HEK293 (cell line): ENCODE measurements around the gene HOTAIR.

Experiments
- CTCF ChIP-seq: fragments of 450-650 bp; formaldehyde crosslinking; IDR thresholded peaks from 2 replicates; pipeline ENCODE4 v1.5.1; 2016; ENCODE audit warnings: missing biosample characterization, missing genetic modification characterization
- GLIS1 ChIP-seq: fragments of 450-650 bp; formaldehyde crosslinking; IDR thresholded peaks from 2 replicates; pipeline ENCODE4 v1.5.1; 2016; ENCODE audit warnings: missing biosample characterization, missing genetic modification characterization
- OSR2 ChIP-seq: fragments of 450-650 bp; formaldehyde crosslinking; IDR thresholded peaks from 2 replicates; pipeline ENCODE4 v1.5.1; 2016; ENCODE audit warnings: missing biosample characterization, missing genetic modification characterization
- PRDM2 ChIP-seq: fragments of 450-650 bp; formaldehyde crosslinking; IDR thresholded peaks from 2 replicates; pipeline ENCODE4 v1.5.1; 2016; ENCODE audit warnings: missing biosample characterization, missing genetic modification characterization, borderline replicate concordance
- REST ChIP-seq: fragments of 450-650 bp; formaldehyde crosslinking; IDR thresholded peaks from 2 replicates; pipeline ENCODE4 v1.5.1; 2016; ENCODE audit warnings: missing biosample characterization, missing genetic modification characterization
- WT1 ChIP-seq: fragments of 450-650 bp; formaldehyde crosslinking; IDR thresholded peaks from 2 replicates; pipeline ENCODE4 v1.5.1; 2016; ENCODE audit warnings: missing biosample characterization, missing genetic modification characterization
- ZBTB1 ChIP-seq: fragments of 450-650 bp; formaldehyde crosslinking; IDR thresholded peaks from 2 replicates; pipeline ENCODE4 v1.5.1; 2016; ENCODE audit warnings: missing biosample characterization, missing genetic modification characterization
- ZBTB20 ChIP-seq: fragments of 450-650 bp; formaldehyde crosslinking; IDR thresholded peaks from 2 replicates; pipeline ENCODE4 v1.5.1; 2016; ENCODE audit warnings: missing biosample characterization, missing genetic modification characterization
- ZBTB7A ChIP-seq: fragments of 450-650 bp; formaldehyde crosslinking; IDR thresholded peaks from 2 replicates; pipeline ENCODE4 v1.5.1; 2016; ENCODE audit warnings: low read depth, missing biosample characterization, missing genetic modification characterization
- ZFHX2 ChIP-seq: fragments of 450-650 bp; formaldehyde crosslinking; conservative IDR thresholded peaks from 2 replicates; pipeline ENCODE4 v1.5.1; 2016; ENCODE audit warnings: missing biosample characterization, missing genetic modification characterization
- ZNF157 ChIP-seq: fragments of 450-650 bp; formaldehyde crosslinking; IDR thresholded peaks from 2 replicates; pipeline ENCODE4 v1.5.1; 2016; ENCODE audit warnings: missing biosample characterization, missing genetic modification characterization
- ZNF239 ChIP-seq: fragments of 450-650 bp; formaldehyde crosslinking; IDR thresholded peaks from 2 replicates; pipeline ENCODE4 v1.5.1; 2016; ENCODE audit warnings: missing biosample characterization, missing genetic modification characterization
- ZNF302 ChIP-seq: fragments of 450-650 bp; formaldehyde crosslinking; IDR thresholded peaks from 2 replicates; pipeline ENCODE4 v1.5.1; 2016; ENCODE audit warnings: missing biosample characterization, missing genetic modification characterization, low read depth
- ZNF335 ChIP-seq: fragments of 450-650 bp; formaldehyde crosslinking; conservative IDR thresholded peaks from 2 replicates; pipeline ENCODE4 v1.5.1; 2016; ENCODE audit warnings: missing biosample characterization, missing genetic modification characterization
- ZNF394 ChIP-seq: fragments of 450-650 bp; formaldehyde crosslinking; IDR thresholded peaks from 2 replicates; pipeline ENCODE4 v1.5.1; 2016; ENCODE audit warnings: missing biosample characterization, missing genetic modification characterization, mild to moderate bottlenecking, moderate library complexity, borderline replicate concordance
- ZNF449 ChIP-seq: fragments of 450-650 bp; formaldehyde crosslinking; IDR thresholded peaks from 2 replicates; pipeline ENCODE4 v1.5.1; 2017; ENCODE audit warnings: missing biosample characterization, mild to moderate bottlenecking, missing genetic modification characterization, moderate library complexity
- ZNF521 ChIP-seq: fragments of 450-650 bp; formaldehyde crosslinking; IDR thresholded peaks from 2 replicates; pipeline ENCODE4 v1.5.1; 2017; ENCODE audit warnings: missing biosample characterization, mild to moderate bottlenecking, missing genetic modification characterization
- ZNF571 ChIP-seq: fragments of 450-650 bp; formaldehyde crosslinking; IDR thresholded peaks from 2 replicates; pipeline ENCODE4 v1.5.0; 2017; ENCODE audit warnings: missing biosample characterization, missing genetic modification characterization
- ZNF600 ChIP-seq: fragments of 450-650 bp; formaldehyde crosslinking; IDR thresholded peaks from 2 replicates; pipeline ENCODE4 v1.5.1; 2016; ENCODE audit warnings: missing biosample characterization, missing genetic modification characterization
- ZNF658 ChIP-seq: fragments of 450-650 bp; formaldehyde crosslinking; IDR thresholded peaks from 2 replicates; pipeline ENCODE4; 2016; ENCODE audit warnings: missing biosample characterization, missing genetic modification characterization
- ZNF660 ChIP-seq: fragments of 450-650 bp; IDR thresholded peaks from 2 replicates; pipeline ENCODE4 v1.5.1; 2018; ENCODE audit warnings: missing biosample characterization, mild to moderate bottlenecking, missing genetic modification characterization
- ZNF692 ChIP-seq: fragments of 450-650 bp; formaldehyde crosslinking; IDR thresholded peaks from 2 replicates; pipeline ENCODE4 v1.5.1; 2016; ENCODE audit warnings: missing biosample characterization, missing genetic modification characterization
- ZNF791 ChIP-seq: fragments of 450-650 bp; formaldehyde crosslinking; IDR thresholded peaks from 2 replicates; pipeline ENCODE4 v1.5.1; 2016; ENCODE audit warnings: missing biosample characterization, missing genetic modification characterization
- ZSCAN30 ChIP-seq: fragments of 450-650 bp; IDR thresholded peaks from 2 replicates; pipeline ENCODE4 v1.5.1; 2018; ENCODE audit warnings: missing biosample characterization, mild to moderate bottlenecking, missing genetic modification characterization, moderate library complexity
- ZXDB ChIP-seq: fragments of 450-650 bp; formaldehyde crosslinking; IDR thresholded peaks from 2 replicates; pipeline ENCODE4 v1.5.1; 2016; ENCODE audit warnings: missing biosample characterization, missing genetic modification characterization

Gene HOTAIR

GRCh38 chr12:54009171-54010052 lies 34.7 kb upstream of the HOTAIR start (continued):
- TF ChIP-seq REST (tag by site-specific recombination) (0 out of 2 replicates have a peak, but pooled peaks have one; percentile 24), PRDM2 (tag by site-specific recombination) (no peak), ZSCAN30 (tag by site-specific recombination) (no peak), ZNF521 (tag by site-specific recombination) (no peak), GLIS1 (tag by site-specific recombination) (peak; percentile 92), ZNF571 (no peak), ZBTB1 (no peak), ZFHX2 (tag by site-specific recombination) (peak; percentile 71), ZNF692 (tag by site-specific recombination) (no peak), ZNF302 (no peak), CTCF (tag by site-specific recombination) (no peak), ZNF658 (tag by site-specific recombination) (no peak), ZXDB (tag by site-specific recombination) (0 out of 2 replicates have a peak, but pooled peaks have one; percentile 10), ZNF394 (no peak), ZNF239 (tag by site-specific recombination) (no peak), ZNF157 (tag by site-specific recombination) (no peak), ZBTB20 (tag by site-specific recombination) (peak; percentile 47; the same call in 1 of the 2 replicates), ZNF335 (tag by site-specific recombination) (peak; percentile 73), OSR2 (no peak), ZNF600 (tag by site-specific recombination) (peak; percentile 98), ZBTB7A (tag by site-specific recombination) (no peak), ZNF449 (tag by site-specific recombination) (no peak), ZNF791 (no peak), ZNF660 (tag by site-specific recombination) (peak; percentile 36; the same call in 1 of the 2 replicates), WT1 (tag by site-specific recombination) (0 out of 2 replicates have a peak, but pooled peaks have one; percentile 31)
